ENCODE data around the gene NDUFS6. TPM values are rescaled to one million over a fixed set of nuclear protein-coding genes. Genes with fewer than 3 reads are reported as not detected.

The NDUFS6 gene
- total and polyA plus RNA-seq, 4 donors = 18.0 to 67.9 (median 39.6) TPM

DNA sequence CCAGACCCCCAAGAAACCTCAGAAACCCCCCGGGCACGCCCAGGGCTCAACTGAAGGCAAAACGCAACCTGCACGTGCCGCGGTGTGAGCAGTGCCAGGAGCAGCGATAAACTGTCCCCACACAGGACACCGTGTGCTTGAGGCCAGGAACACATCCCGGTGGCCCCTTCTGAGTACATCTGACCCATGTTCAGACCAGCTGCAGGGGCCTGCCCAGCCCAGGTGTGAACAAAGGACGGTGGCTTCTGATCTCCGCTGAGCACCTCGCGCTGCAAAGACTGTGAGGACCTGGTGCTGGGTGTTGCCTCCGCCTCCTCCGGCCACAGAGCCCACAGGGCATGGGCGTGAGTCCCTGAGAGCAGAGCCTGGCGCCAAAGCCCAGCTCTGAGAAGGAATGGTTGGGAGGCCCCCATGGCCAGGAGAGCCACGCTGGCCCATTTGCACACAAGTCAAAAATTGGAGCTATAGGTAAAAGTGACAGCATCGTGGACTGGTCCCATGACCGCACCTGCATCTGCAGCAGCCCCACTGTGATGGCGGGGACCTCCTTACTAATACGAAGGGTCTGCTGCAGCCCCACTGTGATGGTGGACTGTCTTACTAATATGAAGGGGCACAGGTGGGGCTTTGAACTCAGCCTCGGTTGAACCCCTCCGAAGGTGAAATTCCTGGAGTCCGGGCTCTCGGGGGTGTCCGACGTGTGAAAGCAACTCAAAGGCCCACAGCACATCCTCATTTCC, 31.5 kb downstream of the NDUFS6 start:
- Histone ChIP-seq H3K4me3 (no peak overlapping the region), H3K27me3 (ENCODE audit: control insufficient read depth in 3 of 3, insufficient read depth in 3 of 3, low read length in 2 of 3) (peaks cover 0 to 22% (median 9%) of the 10 kb centered on the region in 3 donors), H3K27ac (ENCODE audit: low read depth in 1 of 2, low read length in 1 of 2) (no peak overlapping the region), H3K4me1 (ENCODE audit: control insufficient read depth in 5 of 5, insufficient read depth in 5 of 5, low read length in 5 of 5) (no peaks in the 10 kb centered on the region), H3K9me3 (ENCODE audit: control insufficient read depth in 4 of 4, insufficient read depth in 3 of 4, low read length in 3 of 4) (no peaks in the 10 kb centered on the region), H3K36me3 (ENCODE audit: control insufficient read depth in 4 of 4, insufficient read depth in 4 of 4, low read length in 4 of 4) (no peaks in the 10 kb centered on the region), H3K9ac (ENCODE audit: insufficient read depth in 1 of 2, low read length in 2 of 2) (no peak overlapping the region)
- TF ChIP-seq, protein P1, sequence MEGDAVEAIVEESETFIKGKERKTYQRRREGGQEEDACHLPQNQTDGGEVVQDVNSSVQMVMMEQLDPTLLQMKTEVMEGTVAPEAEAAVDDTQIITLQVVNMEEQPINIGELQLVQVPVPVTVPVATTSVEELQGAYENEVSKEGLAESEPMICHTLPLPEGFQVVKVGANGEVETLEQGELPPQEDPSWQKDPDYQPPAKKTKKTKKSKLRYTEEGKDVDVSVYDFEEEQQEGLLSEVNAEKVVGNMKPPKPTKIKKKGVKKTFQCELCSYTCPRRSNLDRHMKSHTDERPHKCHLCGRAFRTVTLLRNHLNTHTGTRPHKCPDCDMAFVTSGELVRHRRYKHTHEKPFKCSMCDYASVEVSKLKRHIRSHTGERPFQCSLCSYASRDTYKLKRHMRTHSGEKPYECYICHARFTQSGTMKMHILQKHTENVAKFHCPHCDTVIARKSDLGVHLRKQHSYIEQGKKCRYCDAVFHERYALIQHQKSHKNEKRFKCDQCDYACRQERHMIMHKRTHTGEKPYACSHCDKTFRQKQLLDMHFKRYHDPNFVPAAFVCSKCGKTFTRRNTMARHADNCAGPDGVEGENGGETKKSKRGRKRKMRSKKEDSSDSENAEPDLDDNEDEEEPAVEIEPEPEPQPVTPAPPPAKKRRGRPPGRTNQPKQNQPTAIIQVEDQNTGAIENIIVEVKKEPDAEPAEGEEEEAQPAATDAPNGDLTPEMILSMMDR (IDR thresholded peaks at IDR 0.05; ENCODE audit: control extremely low read depth, extremely low read depth) = no peak
- DNase-seq (no peak), ATAC-seq (ENCODE audit: insufficient read depth, low FRiP score) (no peak)
- 74 to 78% methylated on average over 28 of the region's 28 CpGs for WGBS, 2 donors

DNA sequence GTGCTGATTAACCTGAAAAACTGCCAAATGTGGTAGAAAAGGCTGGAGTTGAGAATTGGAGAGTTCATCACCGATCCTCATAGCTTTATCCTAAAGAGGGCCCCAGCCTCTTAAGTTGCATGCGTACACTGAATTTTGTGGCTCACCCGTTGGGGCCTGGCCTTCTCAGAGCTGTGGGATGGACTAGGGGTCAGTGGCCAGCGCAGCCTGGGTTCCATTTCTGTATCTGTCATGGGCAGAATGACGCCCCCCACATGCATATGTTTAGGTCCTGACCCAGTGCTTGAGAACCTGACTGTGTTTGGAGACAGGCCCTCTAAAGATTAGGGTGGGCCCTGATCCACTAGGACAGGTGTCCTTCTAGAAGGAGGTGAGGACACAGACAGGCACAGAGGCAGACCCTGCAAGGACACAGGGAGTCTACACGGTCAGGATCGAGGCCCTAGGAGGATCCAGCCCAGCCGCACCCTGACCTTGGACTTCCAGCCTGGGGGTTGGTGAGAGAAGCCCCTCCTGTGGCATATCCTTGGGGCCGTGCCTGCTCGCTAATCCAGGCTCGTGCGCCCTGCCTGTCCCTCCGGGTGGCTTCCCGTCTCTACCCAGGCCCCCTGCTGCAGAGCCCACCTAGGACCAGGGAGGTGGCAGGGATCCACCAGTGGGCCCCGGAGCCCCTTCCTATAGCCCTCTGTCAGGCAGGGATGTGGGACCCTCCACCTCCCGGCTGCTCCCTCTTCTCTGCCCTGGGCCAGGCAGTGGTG, 32.2 kb downstream of the NDUFS6 start:
- H3K27ac ChIP-seq (ENCODE audit: low read depth in 1 of 2, low read length in 1 of 2) = no peak overlapping the region
- H3K27me3 ChIP-seq (ENCODE audit: control insufficient read depth in 3 of 3, insufficient read depth in 3 of 3, low read length in 2 of 3) = peaks cover 0 to 24% (median 9%) of the 10 kb centered on the region in 3 donors
- 87 to 88% methylated on average over 11 to 16 of the region's 16 CpGs for WGBS, 2 donors

DNA sequence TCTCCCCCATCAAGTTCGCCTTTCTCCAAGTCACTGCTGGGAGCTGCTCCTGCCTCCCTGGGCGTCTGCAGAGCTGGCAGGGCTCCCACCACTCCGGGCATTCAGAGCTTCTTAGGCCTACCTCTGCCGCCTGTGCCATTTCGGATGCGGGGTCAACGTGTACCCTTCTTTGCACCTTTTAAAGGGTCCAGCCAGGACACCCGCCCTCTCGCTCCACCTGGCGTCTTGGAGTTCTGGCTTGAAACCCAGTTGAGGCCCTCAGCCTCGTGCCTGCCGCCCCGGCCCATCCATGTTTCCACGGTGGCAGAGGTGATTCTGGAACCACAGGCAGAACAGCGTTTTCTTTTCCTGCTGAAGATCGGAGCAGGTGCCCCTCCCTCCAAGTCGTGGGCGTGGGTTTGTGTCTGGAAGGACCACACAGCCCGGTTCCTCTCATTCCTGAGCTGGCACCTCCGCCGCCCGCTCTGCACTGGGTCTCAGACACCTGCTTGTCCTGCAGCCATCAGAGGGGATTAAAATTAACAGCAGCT, 32.9 kb downstream of the NDUFS6 start:
- DNase-seq = no peak
- no peak for ATAC-seq (ENCODE audit: insufficient read depth, low FRiP score)
- 75 to 81% methylated on average over 21 to 22 of the region's 22 CpGs for WGBS, 2 donors

More for the DNA sequence above, 32.2 kb downstream of the NDUFS6 start:
- no peak overlapping the region for H3K9ac ChIP-seq (ENCODE audit: insufficient read depth in 1 of 2, low read length in 2 of 2)
- TF ChIP-seq, protein P1 (IDR thresholded peaks at IDR 0.05; ENCODE audit: control extremely low read depth, extremely low read depth) = no peak
- H3K36me3 ChIP-seq (ENCODE audit: control insufficient read depth in 4 of 4, insufficient read depth in 4 of 4, low read length in 4 of 4) = no peaks in the 10 kb centered on the region
- no peak for DNase-seq
- H3K4me3 ChIP-seq = no peak overlapping the region
- no peak for ATAC-seq (ENCODE audit: insufficient read depth, low FRiP score)
- no peaks in the 10 kb centered on the region for H3K4me1 ChIP-seq (ENCODE audit: control insufficient read depth in 5 of 5, insufficient read depth in 5 of 5, low read length in 5 of 5)
- H3K9me3 ChIP-seq (ENCODE audit: control insufficient read depth in 4 of 4, insufficient read depth in 3 of 4, low read length in 3 of 4) = no peaks in the 10 kb centered on the region

More for the DNA sequence above, 32.9 kb downstream of the NDUFS6 start:
- Histone ChIP-seq H3K27me3 (ENCODE audit: control insufficient read depth in 3 of 3, insufficient read depth in 3 of 3, low read length in 2 of 3) (peaks cover 0 to 27% (median 11%) of the 10 kb centered on the region in 3 donors), H3K27ac (ENCODE audit: low read depth in 1 of 2, low read length in 1 of 2) (no peak overlapping the region), H3K4me3 (no peak overlapping the region), H3K4me1 (ENCODE audit: control insufficient read depth in 5 of 5, insufficient read depth in 5 of 5, low read length in 5 of 5) (no peaks in the 10 kb centered on the region), H3K36me3 (ENCODE audit: control insufficient read depth in 4 of 4, insufficient read depth in 4 of 4, low read length in 4 of 4) (no peaks in the 10 kb centered on the region), H3K9me3 (ENCODE audit: control insufficient read depth in 4 of 4, insufficient read depth in 3 of 4, low read length in 3 of 4) (no peaks in the 10 kb centered on the region), H3K9ac (ENCODE audit: insufficient read depth in 1 of 2, low read length in 2 of 2) (no peak overlapping the region)
- TF ChIP-seq, protein P1 (IDR thresholded peaks at IDR 0.05; ENCODE audit: control extremely low read depth, extremely low read depth) = no peak
